ENCODE measurements around the gene VN1R5. TPM values are rescaled to one million over a fixed set of nuclear protein-coding genes. Genes with fewer than 3 reads are reported as not detected.

The VN1R5 gene
- total RNA-seq, 1 experiment from 2014 or later, result not detected

GRCh38 chr1:247295746-247296145 lies 39.9 kb downstream of the VN1R5 start:
- in situ Hi-C loops (cut with HindIII; ENCODE audit: low pct_unique_long_range_greater_than_20kb, low sequenced_read_pairs), result no loop called here
- no peak for DNase-seq (ENCODE audit: low read depth, low spot score)

- DNase-seq (ENCODE audit: low read depth, low spot score), result no peak
- in situ Hi-C loops (cut with HindIII; ENCODE audit: low pct_unique_long_range_greater_than_20kb, low sequenced_read_pairs), result no loop called here
These were observed 40.8 kb downstream of the VN1R5 start for GRCh38 chr1:247296599-247297180.

GRCh38 chr1:247297263-247298123 lies 41.6 kb downstream of the VN1R5 start:
- DNase-seq (ENCODE audit: low read depth, low spot score), result no peak
- in situ Hi-C loops (cut with HindIII; ENCODE audit: low pct_unique_long_range_greater_than_20kb, low sequenced_read_pairs), result no loop called here

GRCh38 chr1:247298124-247298481 lies 42.2 kb downstream of the VN1R5 start:
- in situ Hi-C loops (cut with HindIII; ENCODE audit: low pct_unique_long_range_greater_than_20kb, low sequenced_read_pairs), result no loop called here
- DNase-seq (ENCODE audit: low read depth, low spot score), result no peak

GRCh38 chr1:247298701-247299100 lies 42.8 kb downstream of the VN1R5 start:
- DNase-seq (ENCODE audit: low read depth, low spot score), result no peak
- in situ Hi-C loops (cut with HindIII; ENCODE audit: low pct_unique_long_range_greater_than_20kb, low sequenced_read_pairs), result no loop called here

GRCh38 chr1:247299723-247300381 lies 44.0 kb downstream of the VN1R5 start:
- in situ Hi-C loops (cut with HindIII; ENCODE audit: low pct_unique_long_range_greater_than_20kb, low sequenced_read_pairs), result no loop called here
- DNase-seq (ENCODE audit: low read depth, low spot score), result no peak

- in situ Hi-C loops (cut with HindIII; ENCODE audit: low pct_unique_long_range_greater_than_20kb, low sequenced_read_pairs), result no loop called here
- no peak for DNase-seq (ENCODE audit: low read depth, low spot score)
These were observed 44.8 kb downstream of the VN1R5 start for GRCh38 chr1:247300491-247301175.

- in situ Hi-C loops (cut with HindIII; ENCODE audit: low pct_unique_long_range_greater_than_20kb, low sequenced_read_pairs), result no loop called here
- no peak for DNase-seq (ENCODE audit: low read depth, low spot score)
These were observed 45.3 kb downstream of the VN1R5 start for GRCh38 chr1:247301176-247301540.

- in situ Hi-C loops (cut with HindIII; ENCODE audit: low pct_unique_long_range_greater_than_20kb, low sequenced_read_pairs), result no loop called here
- DNase-seq (ENCODE audit: low read depth, low spot score), result no peak
These were observed 47.3 kb downstream of the VN1R5 start for GRCh38 chr1:247303216-247303615.

GRCh38 chr1:247304031-247304430 lies 48.2 kb downstream of the VN1R5 start:
- DNase-seq (ENCODE audit: low read depth, low spot score), result no peak
- in situ Hi-C loops (cut with HindIII; ENCODE audit: low pct_unique_long_range_greater_than_20kb, low sequenced_read_pairs), result no loop called here

Small RNA genes lying within 50 kb of the gene (small RNA-seq; reads per million reads assigned to genes)
- gene RF00019, result 0 reads per million in 2 experiments

Other genes with a start within 250 kb of the VN1R5 start
- 0.08 and 0.72 TPM in 2 replicates for gene ZNF695, start 248.0 kb upstream of the VN1R5 start, total RNA-seq (2014; rRNA removed; shearing (Covaris generic))
- gene ZNF670, start 177.3 kb upstream of the VN1R5 start, total RNA-seq (2014; rRNA removed; shearing (Covaris generic)), result 4.9 and 5.4 TPM in 2 replicates
- 7.8 and 8.3 TPM in 2 replicates for gene ZNF669, start 151.7 kb upstream of the VN1R5 start, total RNA-seq (2014; rRNA removed; shearing (Covaris generic))
- gene ZNF124, start 84.1 kb upstream of the VN1R5 start, total RNA-seq (2014; rRNA removed; shearing (Covaris generic)), result 28.4 and 30.2 TPM in 2 replicates
- 7.9 and 9.3 TPM in 2 replicates for gene ZNF496, start 75.8 kb downstream of the VN1R5 start, total RNA-seq (2014; rRNA removed; shearing (Covaris generic))
- 0.16 TPM in 1 of 2 replicates, not detected in the other for gene NLRP3, start 160.1 kb downstream of the VN1R5 start, total RNA-seq (2014; rRNA removed; shearing (Covaris generic))
- not detected in 2 replicates for gene OR2B11, start 202.0 kb downstream of the VN1R5 start, total RNA-seq (2014; rRNA removed; shearing (Covaris generic))